ENCODE measurements around the gene RFNG.

GRCh38 chr17:82008258-82008940, 43.2 kb downstream of the RFNG start:
- TF ChIP-seq CTCF (IDR thresholded peaks at IDR 0.05) (no peak), POLR2A (IDR thresholded peaks at IDR 0.05) (no peak), POLR2AphosphoS5 (IDR thresholded peaks at IDR 0.05) (no peak)
